PFSK-1 (cell line): ENCODE measurements around the gene TEKT5.

Source experiments
- FOXP2 ChIP-seq: optimal IDR thresholded peaks from 2 replicates; pipeline ENCODE3; 2011; ENCODE audit warnings: borderline replicate concordance, control low read depth, inconsistent platforms; ENCODE audit not compliant: insufficient read depth; ENCODE audit errors: extremely low read length, extremely low read depth
- POLR2AphosphoS5 ChIP-seq: IDR thresholded peaks from 2 replicates; pipeline ENCODE4 v1.6.1; 2012; ENCODE audit warnings: low read depth, mild to moderate bottlenecking, control low read depth, low read length, moderate library complexity
- SIN3A ChIP-seq: IDR thresholded peaks from 2 replicates; pipeline ENCODE4 v1.6.1; 2012; ENCODE audit warnings: mild to moderate bottlenecking, low read length, moderate library complexity, borderline replicate concordance; ENCODE audit not compliant: insufficient read depth
- TAF1 ChIP-seq: IDR thresholded peaks from 2 replicates; pipeline ENCODE4 v1.6.1; 2012; ENCODE audit warnings: low read length, control low read depth, borderline replicate concordance; ENCODE audit not compliant: insufficient read depth
- TF ChIP-seq, protein P1 (sequence below), 2 experiments: IDR thresholded peaks; 2 replicates each; pipeline versions ENCODE4 v1.6.1 to v1.8.0; 2011 to 2012; ENCODE audit warnings: low read depth in 2 of 2, low read length in 2 of 2, control low read depth in 1 of 2, inconsistent platforms in 1 of 2, mild to moderate bottlenecking in 1 of 2, moderate library complexity in 1 of 2; ENCODE audit not compliant: insufficient read depth in 1 of 2

The TEKT5 gene

GRCh38 chr16:10641953-10642949 is 52.5 kb downstream of the TEKT5 start:
- TF ChIP-seq TAF1 (no peak), FOXP2 (no peak), SIN3A (no peak), POLR2AphosphoS5 (no peak)
- TF ChIP-seq, protein P1, sequence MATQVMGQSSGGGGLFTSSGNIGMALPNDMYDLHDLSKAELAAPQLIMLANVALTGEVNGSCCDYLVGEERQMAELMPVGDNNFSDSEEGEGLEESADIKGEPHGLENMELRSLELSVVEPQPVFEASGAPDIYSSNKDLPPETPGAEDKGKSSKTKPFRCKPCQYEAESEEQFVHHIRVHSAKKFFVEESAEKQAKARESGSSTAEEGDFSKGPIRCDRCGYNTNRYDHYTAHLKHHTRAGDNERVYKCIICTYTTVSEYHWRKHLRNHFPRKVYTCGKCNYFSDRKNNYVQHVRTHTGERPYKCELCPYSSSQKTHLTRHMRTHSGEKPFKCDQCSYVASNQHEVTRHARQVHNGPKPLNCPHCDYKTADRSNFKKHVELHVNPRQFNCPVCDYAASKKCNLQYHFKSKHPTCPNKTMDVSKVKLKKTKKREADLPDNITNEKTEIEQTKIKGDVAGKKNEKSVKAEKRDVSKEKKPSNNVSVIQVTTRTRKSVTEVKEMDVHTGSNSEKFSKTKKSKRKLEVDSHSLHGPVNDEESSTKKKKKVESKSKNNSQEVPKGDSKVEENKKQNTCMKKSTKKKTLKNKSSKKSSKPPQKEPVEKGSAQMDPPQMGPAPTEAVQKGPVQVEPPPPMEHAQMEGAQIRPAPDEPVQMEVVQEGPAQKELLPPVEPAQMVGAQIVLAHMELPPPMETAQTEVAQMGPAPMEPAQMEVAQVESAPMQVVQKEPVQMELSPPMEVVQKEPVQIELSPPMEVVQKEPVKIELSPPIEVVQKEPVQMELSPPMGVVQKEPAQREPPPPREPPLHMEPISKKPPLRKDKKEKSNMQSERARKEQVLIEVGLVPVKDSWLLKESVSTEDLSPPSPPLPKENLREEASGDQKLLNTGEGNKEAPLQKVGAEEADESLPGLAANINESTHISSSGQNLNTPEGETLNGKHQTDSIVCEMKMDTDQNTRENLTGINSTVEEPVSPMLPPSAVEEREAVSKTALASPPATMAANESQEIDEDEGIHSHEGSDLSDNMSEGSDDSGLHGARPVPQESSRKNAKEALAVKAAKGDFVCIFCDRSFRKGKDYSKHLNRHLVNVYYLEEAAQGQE (IDR thresholded peaks at IDR 0.05; ENCODE audit: insufficient read depth in 1 of 2, low read depth in 2 of 2, low read length in 2 of 2): no peak

GRCh38 chr16:10641555-10641952 is 53.2 kb downstream of the TEKT5 start:
- TF ChIP-seq POLR2AphosphoS5 (no peak), TAF1 (no peak), FOXP2 (no peak), SIN3A (no peak)
- TF ChIP-seq, protein P1 (IDR thresholded peaks at IDR 0.05; ENCODE audit: insufficient read depth in 1 of 2, low read depth in 2 of 2, low read length in 2 of 2): no peak

DNA sequence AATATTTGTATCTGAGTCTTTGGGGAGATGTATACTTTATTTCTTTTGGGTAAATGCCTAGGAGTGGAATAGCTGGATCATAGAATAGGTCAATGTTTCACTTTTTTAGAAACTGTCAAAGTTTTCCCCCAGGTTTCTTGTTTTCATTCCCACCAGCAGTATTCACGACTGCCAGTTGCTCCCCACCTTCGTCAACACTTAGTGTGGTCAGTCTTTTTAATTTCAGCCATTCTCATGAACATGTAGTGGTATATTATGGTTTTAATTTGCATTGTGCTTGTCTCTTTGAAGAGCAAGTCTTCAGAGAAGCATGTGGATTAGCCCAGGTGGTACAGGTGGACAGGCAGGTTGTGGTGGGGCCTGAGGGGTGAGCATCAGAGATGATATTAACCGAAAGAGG is 53.8 kb downstream of the TEKT5 start:
- no peak for TF ChIP-seq SIN3A
- no peak for TF ChIP-seq TAF1
- TF ChIP-seq, protein P1 (IDR thresholded peaks at IDR 0.05; ENCODE audit: insufficient read depth in 1 of 2, low read depth in 2 of 2, low read length in 2 of 2): no peak
- TF ChIP-seq POLR2AphosphoS5: no peak
- no peak for TF ChIP-seq FOXP2

GRCh38 chr16:10638101-10638500 is 56.6 kb downstream of the TEKT5 start:
- TF ChIP-seq FOXP2 (no peak), TAF1 (no peak), POLR2AphosphoS5 (no peak), SIN3A (no peak)
- TF ChIP-seq, protein P1 (IDR thresholded peaks at IDR 0.05; ENCODE audit: insufficient read depth in 1 of 2, low read depth in 2 of 2, low read length in 2 of 2): no peak
